GM23248 (cell line): ENCODE measurements around the gene LDLRAD4. TPM values are rescaled to one million over a fixed set of nuclear protein-coding genes. Genes with fewer than 3 reads are reported as not detected.

Experiments used
- DNase-seq: peaks from one replicate; pipeline ENCODE4 v3.0.0-alpha.2; 2015
- H2AFZ ChIP-seq: fragments of 200-600 bp; sonication (generic); 2 replicates; pipeline ENCODE4 v1.6.1; 2016; ENCODE audit warnings: antibody characterized with exemption
- H3F3A ChIP-seq: fragments of 200-600 bp; sonication (generic); 2 replicates; pipeline ENCODE4 v1.6.1; 2016; ENCODE audit warnings: mild to moderate bottlenecking, antibody characterized with exemption, mixed run types; ENCODE audit not compliant: insufficient read depth
- H3K27ac ChIP-seq: fragments of 200-600 bp; sonication (generic); 2 replicates; pipeline ENCODE4 v1.5.1; 2016; ENCODE audit warnings: mild to moderate bottlenecking
- H3K27me3 ChIP-seq: fragments of 200-600 bp; sonication (generic); replicated peaks from 2 replicates; pipeline ENCODE4 v1.6.1; 2016; ENCODE audit warnings: mild to moderate bottlenecking; ENCODE audit not compliant: insufficient read depth
- H3K36me3 ChIP-seq: fragments of 200-600 bp; sonication (generic); 2 replicates; pipeline ENCODE4 v1.6.1; 2016; ENCODE audit warnings: low read depth, mild to moderate bottlenecking
- H3K4me1 ChIP-seq: fragments of 200-600 bp; sonication (generic); 2 replicates; pipeline ENCODE4 v1.6.1; 2016; ENCODE audit warnings: mild to moderate bottlenecking; ENCODE audit not compliant: insufficient read depth
- H3K4me2 ChIP-seq: fragments of 200-600 bp; sonication (generic); one replicate; pipeline ENCODE4 v1.6.1; 2016; ENCODE audit warnings: mild to moderate bottlenecking; ENCODE audit not compliant: unreplicated experiment
- H3K4me3 ChIP-seq: fragments of 200-600 bp; sonication (generic); 2 replicates; pipeline ENCODE4 v1.5.1; 2016; ENCODE audit warnings: mild to moderate bottlenecking
- H3K79me2 ChIP-seq: fragments of 200-600 bp; sonication (generic); 2 replicates; pipeline ENCODE4 v1.6.1; 2016; ENCODE audit warnings: mild to moderate bottlenecking; ENCODE audit not compliant: insufficient read depth
- H3K9ac ChIP-seq: fragments of 200-600 bp; sonication (generic); 2 replicates; pipeline ENCODE4 v1.6.1; 2016; ENCODE audit warnings: mild to moderate bottlenecking
- H3K9me2 ChIP-seq: fragments of 200-600 bp; sonication (generic); 2 replicates; pipeline ENCODE4 v1.6.1; 2016; ENCODE audit warnings: mixed run types, mild to moderate bottlenecking, moderate library complexity; ENCODE audit not compliant: insufficient read depth
- H3K9me3 ChIP-seq: fragments of 200-600 bp; sonication (generic); one replicate; pipeline ENCODE4 v1.6.1; 2017; ENCODE audit warnings: low read depth
- H4K20me1 ChIP-seq: fragments of 200-600 bp; sonication (generic); 2 replicates; pipeline ENCODE4 v1.6.0; 2016; ENCODE audit not compliant: insufficient read depth
- EZH2 ChIP-seq: fragments of 200-600 bp; sonication (generic); IDR thresholded peaks from 2 replicates; pipeline ENCODE4 v1.6.1; 2018; ENCODE audit warnings: antibody characterized with exemption, mild to moderate bottlenecking; ENCODE audit not compliant: insufficient read depth, poor library complexity, severe bottlenecking
- EZH2phosphoT487 ChIP-seq: fragments of 200-600 bp; sonication (generic); IDR thresholded peaks from 2 replicates; pipeline ENCODE4 v1.6.1; 2018; ENCODE audit warnings: antibody characterized with exemption, moderate library complexity, mild to moderate bottlenecking, low read depth; ENCODE audit not compliant: insufficient read depth
- WGBS, 2 experiments: methylation state at CpG; one replicate each; pipeline ENCODE4 v1.1.6; 2015 to 2017; ENCODE audit warnings: low lambda C conversion rate in 2 of 2, low coverage in 1 of 2; ENCODE audit errors: missing lambda C conversion rate in 2 of 2; 5-methylcytosine and 5-hydroxymethylcytosine counted together
- in situ Hi-C: fragments of 300-500 bp; cut with MboI; formaldehyde crosslinking; loops from 2 replicates; pipeline ENCODE4 v1.15.0; 2020
- polyA plus RNA-seq: library from polyadenylated mRNA; unstranded; fragments of >200 nt; fragmentation: Nextera tagmentation; extraction: Ambion mirVana; gene quantifications from 2 replicates; pipeline ENCODE4 v1.2.1, GENCODE V29; 2016
- total RNA-seq: library from RNA; depleted of rRNA; stranded (reverse); fragments of >200 nt; shearing (Covaris generic); gene quantifications from 2 replicates; pipeline ENCODE4 v1.2.3, GENCODE V29; 2014

LDLRAD4 gene
- total and polyA plus RNA-seq, 2 experiments from 2014 or later: not detected

DNA sequence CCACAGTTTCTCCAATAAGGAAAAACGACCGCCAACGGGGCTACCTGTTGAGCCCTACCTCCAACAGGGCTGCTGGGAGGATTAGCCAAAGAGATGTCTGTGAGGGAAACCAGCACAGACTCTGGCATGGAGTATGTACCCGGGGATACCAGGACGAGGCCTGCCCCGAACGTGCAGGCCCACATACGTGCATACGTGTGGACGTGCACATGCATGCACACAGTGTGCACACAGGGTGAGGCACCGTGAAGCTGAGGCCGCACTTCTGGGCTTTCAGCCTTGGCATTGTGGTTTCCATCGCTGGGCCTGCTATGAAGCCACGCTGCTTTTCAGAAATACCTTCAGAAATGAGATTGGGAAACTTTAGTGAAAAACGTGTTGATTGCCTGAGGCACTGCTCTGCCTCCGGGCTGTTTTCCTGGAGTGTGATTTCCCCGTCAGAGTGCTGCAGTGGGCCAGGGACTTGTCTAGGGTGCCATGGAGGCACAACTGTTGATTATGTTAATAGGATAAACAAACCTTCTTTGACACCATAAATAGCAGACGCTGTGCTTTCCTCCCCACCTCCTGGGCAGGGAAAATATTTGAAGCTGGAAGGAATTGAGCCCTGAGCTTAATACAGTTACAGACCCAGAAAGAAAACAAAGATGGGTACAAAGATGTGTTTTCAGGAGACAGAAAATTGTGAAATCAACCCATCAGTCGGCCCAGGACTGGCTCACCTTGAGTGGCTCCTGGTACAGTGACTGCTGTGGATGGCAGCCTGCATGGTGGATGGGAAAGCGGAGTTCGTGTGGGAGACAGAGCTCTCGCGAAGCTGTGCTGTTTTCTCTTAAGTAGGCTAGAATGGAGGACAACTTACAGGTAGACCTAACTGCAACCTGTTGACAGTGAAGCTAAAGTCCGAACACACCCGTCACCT lies 325.5 kb downstream of the LDLRAD4 start:
- H3K9ac ChIP-seq: no peak overlapping the region
- H3K27ac ChIP-seq: no peak overlapping the region
- no peak overlapping the region for H3K4me3 ChIP-seq
- no peaks in the 10 kb centered on the region for H3F3A ChIP-seq
- no peaks in the 10 kb centered on the region for H3K36me3 ChIP-seq
- peaks cover 6% of the 10 kb centered on the region; the same call in 1 of the 2 replicates for H3K27me3 ChIP-seq
- no peaks in the 10 kb centered on the region for H3K9me3 ChIP-seq
- no peaks in the 10 kb centered on the region for H4K20me1 ChIP-seq
- no peak for TF ChIP-seq EZH2phosphoT487
- TF ChIP-seq EZH2: no peak
- no peak for DNase-seq
- H3K4me1 ChIP-seq: no peaks in the 10 kb centered on the region
- in situ Hi-C loops: no loop called here
- no peaks in the 10 kb centered on the region for H3K79me2 ChIP-seq
- no peak overlapping the region for H2AFZ ChIP-seq
- no peak overlapping the region for H3K4me2 ChIP-seq
- WGBS, 2 experiments: 59 to 62% methylated on average over 25 of the region's 25 CpGs
- H3K9me2 ChIP-seq: no peaks in the 10 kb centered on the region

DNA sequence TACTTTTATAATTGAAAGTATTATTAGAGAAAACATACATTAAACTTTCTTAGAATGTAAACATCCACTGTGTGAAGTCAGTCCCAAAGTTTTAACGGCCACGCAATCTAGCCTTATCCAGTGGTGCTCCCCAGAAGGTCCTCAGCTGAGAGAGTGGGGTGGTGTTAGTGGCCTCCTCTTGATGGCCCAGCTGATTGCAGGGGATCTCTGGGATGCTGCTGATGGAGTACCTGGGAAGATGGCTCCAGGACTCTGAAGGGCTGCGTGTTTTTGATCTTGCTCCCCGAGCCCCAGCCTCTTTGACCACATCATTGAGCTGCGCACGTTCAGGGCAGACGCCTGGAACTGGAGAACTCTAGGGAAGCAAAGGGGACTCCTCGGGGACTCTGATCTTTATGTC lies 326.4 kb downstream of the LDLRAD4 start:
- Histone ChIP-seq H3K36me3 (no peaks in the 10 kb centered on the region), H3K27me3 (peaks cover 11% of the 10 kb centered on the region; the same call in 1 of the 2 replicates), H3K4me2 (no peak overlapping the region), H2AFZ (no peak overlapping the region), H3F3A (no peaks in the 10 kb centered on the region), H3K9ac (no peak overlapping the region), H3K4me3 (no peak overlapping the region), H3K9me3 (no peaks in the 10 kb centered on the region), H3K27ac (no peak overlapping the region), H3K79me2 (no peaks in the 10 kb centered on the region), H4K20me1 (no peaks in the 10 kb centered on the region), H3K4me1 (no peaks in the 10 kb centered on the region), H3K9me2 (no peaks in the 10 kb centered on the region)
- in situ Hi-C loops: no loop called here
- TF ChIP-seq EZH2: no peak
- TF ChIP-seq EZH2phosphoT487: no peak
- whole genome bisulfite sequencing, 2 experiments: 61 to 72% methylated on average over 8 of the region's 8 CpGs
- no peak for DNase-seq

DNA sequence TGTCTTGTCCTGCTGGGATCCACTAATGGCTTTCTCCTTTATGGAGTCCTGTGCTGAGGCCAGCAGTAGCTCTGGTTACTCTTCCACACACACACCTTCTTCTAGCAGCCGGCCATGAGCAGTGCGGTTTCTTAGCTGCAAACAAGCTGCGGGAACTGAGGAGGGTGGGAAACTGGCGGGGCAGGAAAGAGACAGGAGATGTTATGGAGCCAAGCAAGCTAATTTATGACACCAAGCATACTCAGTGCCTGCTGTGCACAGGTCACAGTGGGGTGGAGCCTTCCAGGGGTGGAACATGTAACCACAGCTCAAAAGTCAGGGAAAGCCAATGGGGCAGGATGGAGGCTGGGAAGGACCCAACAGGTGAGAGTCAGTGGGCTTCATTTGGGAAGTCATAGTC lies 327.0 kb downstream of the LDLRAD4 start:
- H3K4me2 ChIP-seq: no peak overlapping the region
- no peaks in the 10 kb centered on the region for H3K36me3 ChIP-seq
- no peaks in the 10 kb centered on the region for H4K20me1 ChIP-seq
- no peaks in the 10 kb centered on the region for H3K9me3 ChIP-seq
- H3K4me1 ChIP-seq: no peaks in the 10 kb centered on the region
- H3K27ac ChIP-seq: no peak overlapping the region
- no peak overlapping the region for H3K9ac ChIP-seq
- H3K4me3 ChIP-seq: no peak overlapping the region
- H3K9me2 ChIP-seq: no peaks in the 10 kb centered on the region
- in situ Hi-C loops: no loop called here
- H3K27me3 ChIP-seq: peaks cover 11% of the 10 kb centered on the region; the same call in 1 of the 2 replicates
- TF ChIP-seq EZH2: no peak
- no peak for TF ChIP-seq EZH2phosphoT487
- H2AFZ ChIP-seq: no peak overlapping the region
- no peaks in the 10 kb centered on the region for H3F3A ChIP-seq
- H3K79me2 ChIP-seq: no peaks in the 10 kb centered on the region
- no peak for DNase-seq
- 56% methylated on average over 4 of the region's 4 CpGs for WGBS, 2 experiments

DNA sequence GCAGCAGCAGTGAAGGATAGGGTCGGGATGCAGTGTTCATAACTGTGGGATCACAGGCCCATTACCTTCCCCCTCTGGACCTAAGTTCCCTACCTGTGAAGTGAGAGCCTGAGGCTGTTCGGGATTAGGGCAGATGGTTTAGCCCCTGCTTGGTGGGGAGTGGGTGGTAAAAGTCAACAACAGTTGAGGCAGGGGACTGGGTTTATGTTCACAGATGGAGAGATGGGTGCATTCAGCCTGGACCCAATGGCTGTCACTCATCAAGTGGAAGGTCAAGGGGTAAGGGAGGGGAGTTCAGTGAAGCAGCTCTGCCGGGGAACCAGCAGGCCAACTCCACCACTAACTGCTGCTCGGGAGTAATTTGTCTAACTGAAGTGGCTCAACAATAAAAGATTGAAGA lies 327.4 kb downstream of the LDLRAD4 start:
- Histone ChIP-seq H3K9me2 (no peaks in the 10 kb centered on the region), H3F3A (no peaks in the 10 kb centered on the region), H3K9ac (no peak overlapping the region), H3K36me3 (no peaks in the 10 kb centered on the region), H4K20me1 (no peaks in the 10 kb centered on the region), H3K9me3 (no peaks in the 10 kb centered on the region), H3K4me2 (no peak overlapping the region), H3K27me3 (peaks cover 11% of the 10 kb centered on the region; the same call in 1 of the 2 replicates), H3K27ac (no peak overlapping the region), H3K79me2 (no peaks in the 10 kb centered on the region), H3K4me3 (no peak overlapping the region), H3K4me1 (no peaks in the 10 kb centered on the region), H2AFZ (no peak overlapping the region)
- in situ Hi-C loops: no loop called here
- DNase-seq: no peak
- WGBS, 2 experiments: 12 to 21% methylated on average over 4 of the region's 4 CpGs
- TF ChIP-seq EZH2phosphoT487 (no peak), EZH2 (no peak)
